Fibroblast of skin of back (primary cell): ENCODE data around the gene INSL3.

Experiments
- DNase-seq: peaks from one replicate; pipeline ENCODE4 v3.0.0-alpha.2; 2013

INSL3 gene

GRCh38 chr19:17846146-17846545, 24.8 kb upstream of the INSL3 start:
- DNase-seq, result no peak

DNA sequence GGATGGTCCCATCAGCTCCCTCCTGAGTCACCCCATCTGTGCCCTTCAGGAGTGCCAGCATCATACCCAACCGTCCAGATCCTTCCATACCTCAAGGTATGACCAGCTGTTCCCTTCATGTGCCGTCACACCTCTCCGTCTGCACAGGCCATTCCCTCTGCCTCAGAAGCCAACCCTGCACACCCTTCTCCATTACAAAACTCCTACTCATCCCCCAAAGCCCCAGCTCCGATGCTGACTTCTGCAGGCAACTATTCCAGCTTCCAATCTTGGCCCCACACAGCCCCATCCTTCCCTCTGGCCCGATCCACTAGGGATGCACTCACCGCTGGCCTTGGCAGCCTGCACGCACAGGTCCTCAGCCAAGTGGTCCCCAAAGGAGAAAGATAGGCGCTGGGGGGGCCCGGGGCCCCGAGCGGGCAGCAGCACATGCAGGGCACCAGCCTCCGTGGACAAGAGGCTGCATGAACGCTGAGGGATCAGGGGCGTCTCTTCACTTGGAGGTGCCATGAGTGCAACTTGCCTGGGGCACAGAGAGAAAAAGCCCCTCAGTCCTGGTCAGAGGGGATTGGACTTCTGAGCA, 22.7 kb upstream of the INSL3 start:
- DNase-seq, result no peak

- no peak for DNase-seq
Measured at GRCh38 chr19:17843292-17843827, 22.0 kb upstream of the INSL3 start.

DNA sequence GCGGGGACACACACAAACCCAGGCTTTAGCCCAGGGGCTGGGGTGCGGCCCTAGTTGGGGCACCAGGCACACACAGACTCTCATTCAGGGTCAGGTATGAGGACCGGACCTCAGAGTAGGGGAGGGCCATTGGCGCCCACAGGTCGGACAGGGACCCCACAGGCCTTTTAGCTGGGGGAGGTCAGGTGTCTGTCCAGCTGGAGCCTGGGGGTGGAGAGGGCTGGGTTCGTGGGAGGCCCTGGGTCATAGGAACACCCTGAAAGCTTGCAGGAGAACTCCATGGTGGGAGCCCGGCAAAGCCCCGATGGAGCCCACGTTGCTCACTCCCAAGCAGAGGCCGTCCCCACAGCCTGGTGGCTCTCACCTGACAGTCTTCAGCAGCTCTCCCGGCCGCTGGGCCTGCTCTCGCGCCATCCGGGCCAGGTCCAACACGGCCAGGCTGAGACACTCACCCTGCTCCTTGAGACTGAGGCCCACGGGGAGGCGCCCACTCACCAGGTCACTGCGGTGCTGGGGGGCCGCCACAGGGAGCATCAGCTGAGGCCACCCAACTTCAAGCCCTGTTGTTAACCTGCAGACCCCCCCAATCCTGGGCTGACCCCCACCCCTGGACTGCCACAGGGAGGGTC, 21.5 kb upstream of the INSL3 start:
- DNase-seq, result no peak

DNA sequence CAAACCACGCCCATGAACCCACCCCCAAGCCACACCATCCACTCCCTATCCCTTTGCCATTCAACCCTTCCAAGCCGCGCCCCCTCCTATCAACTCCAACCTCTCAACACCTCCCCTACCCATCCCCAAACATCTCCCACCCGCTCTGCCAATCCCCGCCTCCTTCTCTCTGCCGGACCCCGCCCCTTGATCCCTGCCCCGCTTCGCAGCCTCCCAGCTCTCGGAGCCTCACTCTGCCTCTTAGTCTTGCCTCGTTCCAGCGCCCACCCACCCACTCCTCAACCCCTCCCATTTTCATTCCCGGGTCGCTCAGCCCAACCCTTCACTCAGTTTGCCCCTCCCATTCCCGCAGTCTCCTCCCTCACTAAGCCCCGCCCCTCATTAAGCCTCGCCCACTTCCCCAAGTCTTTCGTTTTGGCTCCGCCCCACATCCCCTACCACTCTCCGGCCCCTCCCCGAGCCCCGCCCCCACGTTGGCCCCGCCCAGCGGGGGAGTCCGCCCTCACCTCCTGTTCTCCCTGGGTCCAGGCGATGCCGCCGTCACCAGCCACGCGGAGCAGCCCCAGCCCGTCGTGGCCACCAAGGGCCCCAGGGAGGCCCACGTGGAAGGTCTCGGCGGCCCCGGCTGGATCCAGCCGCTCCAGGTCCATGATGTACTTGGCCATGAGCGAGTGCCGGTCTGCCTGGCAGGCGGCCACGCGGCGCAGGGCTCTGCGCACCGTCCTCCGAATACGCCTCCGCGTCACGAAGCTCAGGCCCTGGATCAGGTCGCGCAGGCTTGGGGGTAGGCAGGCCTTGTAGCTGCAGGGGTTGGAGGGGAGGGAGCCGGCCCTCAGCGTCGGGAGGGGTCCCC, 20.7 kb upstream of the INSL3 start:
- peak; percentile 75 for DNase-seq

DNA sequence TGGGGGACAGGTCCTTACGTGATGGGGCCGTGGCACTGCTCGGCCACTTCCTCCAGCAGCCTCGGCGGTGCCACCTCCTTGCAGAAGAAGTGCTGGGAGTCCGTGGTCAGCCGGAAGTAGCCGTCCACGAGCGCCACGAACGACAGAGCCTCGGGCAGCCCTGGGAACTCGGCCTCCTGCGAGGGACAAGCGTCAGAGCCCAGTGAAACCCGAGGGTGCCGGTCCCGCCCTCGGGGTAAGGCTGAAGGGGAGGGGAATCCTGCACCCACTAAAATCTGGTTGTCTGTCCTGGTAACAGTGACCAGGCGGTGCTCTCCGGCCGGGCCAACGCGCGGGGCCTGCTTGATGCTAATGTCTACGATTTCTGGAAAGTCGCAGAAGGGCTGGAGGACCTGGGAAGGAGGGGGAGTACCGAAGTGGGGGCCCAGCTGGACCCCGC, 20.1 kb upstream of the INSL3 start:
- DNase-seq, result no peak

DNA sequence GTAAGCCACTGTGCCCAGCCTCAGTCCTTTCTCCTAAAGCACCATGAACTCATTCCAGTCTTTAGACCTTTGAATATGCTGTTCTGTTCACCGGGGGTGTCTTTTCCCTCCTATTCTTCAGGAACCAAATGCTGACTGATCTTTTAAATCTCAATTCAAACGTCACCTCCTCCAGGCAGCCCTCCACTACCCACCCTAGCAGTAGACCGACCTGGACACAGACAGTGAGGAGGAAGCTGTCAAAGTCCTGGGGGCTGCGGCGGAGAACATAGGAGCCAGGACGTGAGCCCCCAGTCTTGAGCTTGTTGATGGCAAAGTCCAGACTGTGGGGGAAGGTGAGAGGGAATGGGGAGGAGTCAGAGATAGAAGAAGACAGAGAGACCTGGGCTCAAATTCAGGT, 18.7 kb upstream of the INSL3 start:
- DNase-seq, result no peak

- no peak for DNase-seq
Measured at GRCh38 chr19:17837972-17838371, 16.7 kb upstream of the INSL3 start.

DNA sequence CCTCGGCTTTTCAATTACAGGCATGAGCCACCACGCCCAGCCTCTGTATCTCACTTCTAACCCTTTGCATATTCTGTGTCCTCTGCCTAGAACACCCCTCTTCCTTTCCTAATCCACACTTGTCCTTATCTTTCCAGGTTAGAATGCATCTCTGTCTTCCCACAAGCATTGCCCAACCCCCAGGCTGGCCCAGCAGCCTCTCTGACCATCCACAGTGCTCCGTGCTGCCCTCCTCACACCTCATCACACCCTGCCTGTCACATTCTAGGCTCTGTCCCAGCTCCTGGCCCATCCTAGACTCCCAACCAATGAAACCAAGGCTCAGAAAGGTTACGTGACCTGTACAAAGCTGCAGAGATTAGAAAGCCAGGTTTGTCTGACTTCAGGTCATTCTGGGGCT, 15.2 kb upstream of the INSL3 start:
- DNase-seq, result no peak

- DNase-seq, result no peak
Measured at GRCh38 chr19:17835182-17836006, 14.1 kb upstream of the INSL3 start.

GRCh38 chr19:17834350-17835181, 13.2 kb upstream of the INSL3 start:
- DNase-seq, result no peak

DNA sequence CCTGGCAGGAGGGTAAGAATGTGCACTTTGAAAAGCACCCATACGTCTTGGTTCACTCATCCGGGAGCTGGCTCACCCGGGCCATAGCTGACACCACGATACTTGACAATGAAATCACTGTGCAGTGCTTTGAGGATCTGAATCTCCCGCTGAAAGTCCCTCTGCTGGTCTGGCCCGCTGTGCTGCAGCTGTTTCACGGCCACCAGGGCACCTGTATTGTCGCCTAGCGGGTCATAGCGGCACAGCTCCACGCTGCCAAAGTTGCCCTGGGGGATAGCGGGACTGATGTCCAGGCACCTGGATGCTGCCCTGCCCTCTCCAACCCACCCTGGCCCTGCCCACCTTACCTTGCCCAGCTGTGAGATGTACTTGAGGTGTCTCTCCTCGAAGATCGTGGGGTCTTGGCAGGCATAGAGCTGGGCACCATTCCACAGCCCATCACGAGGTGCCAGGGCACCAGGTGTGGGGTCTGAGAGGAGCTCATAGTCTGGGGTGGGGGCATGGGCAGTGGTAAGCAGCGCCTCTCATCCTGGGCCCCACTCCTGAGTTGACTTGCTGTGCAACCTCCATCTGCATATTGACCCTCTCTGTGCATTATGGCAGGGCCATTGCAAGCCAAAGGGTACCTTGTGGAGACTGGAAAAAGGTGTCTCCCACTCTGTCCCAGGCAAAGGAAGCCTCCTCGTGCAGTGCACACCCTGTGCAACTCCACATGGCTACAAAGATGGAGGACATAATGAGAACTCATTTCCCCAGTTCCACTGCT, 11.3 kb upstream of the INSL3 start:
- DNase-seq, result no peak

DNA sequence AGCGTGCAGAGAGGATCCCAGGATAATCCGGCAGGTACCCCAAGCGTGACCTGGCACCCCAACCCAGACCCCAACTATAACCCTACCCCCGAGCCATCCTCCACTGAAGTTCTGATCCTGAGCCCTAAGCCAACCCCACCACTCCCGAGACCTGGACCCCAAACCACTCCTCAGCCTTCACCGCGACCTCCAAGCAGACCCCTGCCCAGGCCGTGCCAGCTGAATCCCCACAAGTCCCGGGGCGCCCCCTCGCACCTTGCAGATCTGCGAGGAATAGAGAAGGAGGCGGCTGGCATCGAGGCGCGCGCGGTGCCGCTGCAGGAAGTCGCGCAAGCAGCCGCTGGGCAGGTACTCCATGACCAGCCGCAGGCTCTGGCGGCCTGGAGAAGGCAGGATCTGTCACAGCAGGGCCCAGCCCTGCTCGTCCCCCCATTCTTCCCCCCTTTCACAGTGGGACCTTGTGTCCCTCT, 10.1 kb upstream of the INSL3 start:
- DNase-seq, result no peak

DNA sequence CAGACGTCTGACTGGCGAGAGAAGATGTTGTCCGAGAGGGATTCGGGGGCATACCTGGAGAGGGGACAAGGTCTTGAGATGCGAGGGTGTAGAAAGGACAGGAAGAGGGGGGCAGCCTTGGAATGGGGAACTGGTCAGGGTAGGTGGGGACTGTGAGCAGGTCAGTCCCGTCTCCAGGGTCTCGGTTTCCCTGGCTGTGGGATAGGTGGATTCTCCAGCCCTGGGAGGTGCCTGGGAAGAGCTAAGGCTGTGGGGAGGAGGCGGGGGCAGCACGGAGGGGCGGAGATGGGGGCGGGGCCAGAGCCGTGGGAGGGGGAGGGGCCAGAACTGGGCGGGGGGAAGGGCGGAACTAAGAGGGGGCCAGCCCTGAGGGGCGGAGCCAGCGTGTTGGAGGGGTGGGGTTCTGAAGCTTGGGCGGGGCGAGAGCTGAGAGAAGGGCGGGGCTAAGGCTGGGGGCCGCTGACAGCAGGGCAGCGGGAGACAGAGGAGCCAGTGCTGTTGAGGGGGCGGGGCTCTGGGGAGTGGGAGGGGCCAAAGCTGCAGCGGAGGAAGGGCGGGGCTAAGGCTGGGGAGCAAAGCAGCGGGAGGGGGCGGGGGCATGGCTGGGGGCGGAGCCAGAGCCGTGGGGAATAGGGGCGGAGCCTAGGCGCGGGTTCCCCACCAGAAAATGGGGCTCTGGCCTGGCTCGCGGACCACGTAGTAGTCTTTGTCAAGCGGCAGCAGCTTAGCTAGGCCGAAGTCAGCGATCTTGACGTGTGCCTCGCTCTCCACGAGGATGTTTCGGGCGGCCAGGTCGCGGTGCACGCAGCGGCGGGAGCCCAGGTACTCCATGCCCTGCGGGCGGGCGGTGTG, 9.5 kb upstream of the INSL3 start:
- peak; percentile 50 for DNase-seq

- DNase-seq, result peak; percentile 29
Measured at GRCh38 chr19:17829855-17830566, 8.7 kb upstream of the INSL3 start.

GRCh38 chr19:17826508-17827056, 5.3 kb upstream of the INSL3 start:
- DNase-seq, result no peak

DNA sequence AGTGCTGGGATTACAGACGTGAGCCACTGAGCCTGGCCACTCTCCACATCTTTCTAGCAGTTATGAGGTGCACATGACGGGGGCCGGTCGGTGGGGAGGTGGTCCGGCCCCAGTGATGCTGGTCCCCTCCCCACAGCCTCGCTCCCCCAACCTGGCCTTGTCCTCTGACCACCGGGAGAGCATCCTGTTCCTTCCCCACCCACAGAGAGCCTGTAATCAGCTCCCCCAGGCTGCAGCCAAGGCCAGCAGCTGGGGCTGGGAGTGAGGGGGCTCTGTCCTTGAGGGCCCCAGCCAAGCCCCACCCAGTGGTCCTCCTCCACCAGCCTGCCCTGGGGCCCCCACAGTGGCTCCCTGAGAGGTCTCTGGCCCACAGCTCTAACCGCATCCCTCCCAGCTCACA, 3.0 kb upstream of the INSL3 start:
- DNase-seq, result no peak

DNA sequence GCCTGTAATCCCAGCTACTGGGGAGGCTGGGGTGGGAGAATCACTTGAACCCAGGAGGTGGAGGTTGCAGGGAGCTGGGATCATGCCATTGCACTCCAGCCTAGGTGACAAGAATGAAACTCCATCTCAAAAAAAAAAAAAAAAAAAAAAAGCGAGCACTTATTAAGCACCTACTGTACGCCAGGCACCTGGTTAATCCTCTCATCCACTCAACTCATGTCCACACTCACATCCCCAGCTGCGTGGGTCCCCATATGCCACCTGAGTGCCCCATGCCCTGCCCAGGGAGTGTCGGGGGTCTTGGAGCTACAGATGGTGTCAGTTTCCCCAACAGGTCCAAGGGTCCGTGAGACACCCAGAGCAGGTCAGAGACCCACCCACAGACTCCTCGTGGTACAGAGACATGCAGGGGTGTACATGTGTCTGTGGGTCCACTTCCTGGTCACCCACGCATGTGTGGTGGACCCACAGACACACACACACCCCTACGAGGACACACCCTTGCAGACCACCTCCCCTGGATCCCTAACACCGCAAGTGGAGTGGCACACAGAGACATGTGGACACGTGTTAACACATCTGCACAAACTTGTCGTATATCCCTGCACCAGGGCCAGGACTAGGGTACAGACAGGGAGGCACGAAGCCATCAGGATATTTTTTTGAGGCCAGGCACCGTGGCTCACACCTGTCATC, 3.5 kb downstream of the INSL3 start:
- no peak for DNase-seq
